NK-92 (cell line): Measurements from ENCODE around the gene TENM4.

Experiments
- DNase-seq: peaks from one replicate; lab custom pipeline; 2025; ENCODE audit not compliant: unreplicated experiment; lab: John Stamatoyannopoulos, UW

Gene TENM4

DNA sequence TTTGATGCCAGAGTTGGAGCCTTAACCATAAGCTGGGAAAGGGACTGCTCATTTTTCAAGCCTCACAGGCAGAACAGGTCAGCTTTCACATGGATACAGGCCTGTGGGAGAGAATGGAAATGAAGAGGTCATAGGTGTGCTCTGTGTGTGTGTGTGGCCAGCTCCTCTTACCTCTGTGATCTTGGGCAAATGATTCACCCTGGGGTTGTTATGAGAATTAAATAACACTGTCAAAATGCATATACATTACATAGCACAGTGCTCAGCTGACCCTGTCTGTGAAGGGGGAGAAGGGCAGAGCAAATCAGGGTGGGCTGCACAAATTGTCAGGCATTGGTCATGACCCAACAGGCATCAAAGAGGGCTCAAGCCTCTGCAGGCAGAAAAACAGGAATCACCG, 372.5 kb downstream of the TENM4 start:
- DNase-seq, result no peak

DNA sequence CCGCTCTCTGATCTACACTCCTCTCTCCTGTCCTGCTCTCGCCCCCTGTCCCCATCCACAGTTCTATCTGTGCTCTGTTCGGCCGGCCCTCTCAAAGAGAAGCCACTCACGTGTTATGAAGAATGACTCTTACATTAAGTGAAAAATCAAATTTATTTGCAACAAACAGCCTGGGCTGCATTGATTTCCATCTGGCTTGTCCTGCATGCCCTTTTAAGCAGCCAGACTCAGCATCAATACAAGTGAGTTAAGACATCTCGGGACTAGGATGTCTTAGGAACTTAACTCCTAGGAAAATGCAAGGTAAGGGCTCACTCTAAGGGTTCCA, 373.5 kb downstream of the TENM4 start:
- DNase-seq, result no peak

DNA sequence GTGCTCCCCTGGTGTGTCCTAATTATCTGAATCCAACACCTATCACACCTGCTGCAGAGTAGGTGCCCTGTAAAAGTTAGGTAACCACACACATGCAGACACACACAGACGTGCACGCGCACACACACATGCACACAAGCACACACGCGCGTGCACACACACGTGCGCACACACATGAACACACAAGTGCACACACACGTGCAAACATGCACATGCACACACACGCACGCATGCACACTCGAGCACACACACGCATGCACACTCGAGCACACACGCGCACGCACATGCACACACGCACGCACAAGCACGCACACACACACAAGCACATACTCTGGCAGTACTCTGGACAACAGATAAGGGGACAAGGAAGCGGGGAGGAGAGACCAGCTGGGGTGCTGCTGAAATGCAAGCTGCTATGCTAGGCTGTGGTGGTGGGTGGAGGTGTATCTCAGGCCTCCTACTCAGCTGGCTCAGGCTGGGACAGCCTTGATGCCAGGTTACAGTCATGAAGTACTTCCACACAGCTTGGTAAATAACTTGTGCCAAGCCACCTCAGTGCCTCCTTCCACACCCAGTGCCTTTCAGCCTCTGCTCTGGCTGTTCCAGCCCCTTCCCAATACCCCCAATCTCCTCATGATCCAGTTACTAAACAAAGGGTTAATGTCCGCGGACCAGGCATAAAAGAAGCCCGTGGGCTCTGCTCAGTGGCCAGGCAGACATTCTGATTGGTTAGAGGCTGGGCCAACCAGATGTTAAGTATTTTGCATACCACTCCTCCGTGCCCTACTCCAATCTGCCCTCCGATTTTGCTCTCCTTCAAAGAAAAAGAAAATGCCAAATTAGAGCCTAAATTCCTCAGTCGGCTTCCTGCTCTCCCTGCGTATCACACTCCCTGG, 374.1 kb downstream of the TENM4 start:
- no peak for DNase-seq

DNA sequence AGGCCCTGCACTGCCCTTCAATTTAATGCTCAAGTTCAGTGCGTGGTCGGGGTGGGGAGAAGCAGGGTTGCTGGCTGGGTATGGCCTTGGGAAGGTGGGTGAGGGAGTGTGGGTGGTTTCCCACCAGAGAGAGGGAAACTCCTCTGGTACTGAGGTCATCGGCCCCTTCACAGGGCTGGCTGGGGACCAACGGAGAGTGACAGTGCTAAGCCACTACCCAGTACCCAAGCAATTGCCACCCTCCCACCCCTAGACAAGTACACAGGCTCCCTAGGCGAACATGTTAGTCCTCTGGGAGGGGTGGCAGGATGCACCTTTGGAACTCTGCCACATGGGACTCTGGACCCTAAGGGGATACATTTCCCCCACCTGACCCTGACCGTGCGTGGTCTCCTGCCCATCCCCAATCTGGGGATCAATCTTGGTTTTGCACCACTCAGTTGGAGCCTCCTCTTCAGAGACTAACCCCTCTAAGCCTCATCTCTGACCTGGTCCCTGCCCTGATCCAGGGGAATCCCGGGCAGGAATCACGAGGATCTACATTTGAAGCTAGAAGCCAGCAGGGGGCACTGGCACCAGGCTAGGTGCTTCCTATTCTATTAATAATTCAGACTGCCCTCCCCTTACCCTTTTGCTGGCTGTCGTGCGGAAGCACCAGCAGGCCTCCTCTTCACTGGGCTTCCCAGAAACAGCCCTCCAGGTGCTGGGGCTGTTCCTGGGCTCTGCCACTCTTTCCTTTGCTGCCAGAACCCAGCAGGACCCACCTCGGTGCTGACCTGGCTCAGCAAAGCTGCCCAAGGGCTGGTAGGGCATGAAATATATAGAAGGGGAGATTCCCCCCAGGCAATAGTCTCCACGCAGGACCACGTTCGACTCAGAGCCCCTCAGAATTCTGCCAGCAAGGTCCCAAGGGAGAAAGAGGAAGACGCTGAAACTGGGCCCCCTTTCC, 377.7 kb downstream of the TENM4 start:
- DNase-seq, result no peak

DNA sequence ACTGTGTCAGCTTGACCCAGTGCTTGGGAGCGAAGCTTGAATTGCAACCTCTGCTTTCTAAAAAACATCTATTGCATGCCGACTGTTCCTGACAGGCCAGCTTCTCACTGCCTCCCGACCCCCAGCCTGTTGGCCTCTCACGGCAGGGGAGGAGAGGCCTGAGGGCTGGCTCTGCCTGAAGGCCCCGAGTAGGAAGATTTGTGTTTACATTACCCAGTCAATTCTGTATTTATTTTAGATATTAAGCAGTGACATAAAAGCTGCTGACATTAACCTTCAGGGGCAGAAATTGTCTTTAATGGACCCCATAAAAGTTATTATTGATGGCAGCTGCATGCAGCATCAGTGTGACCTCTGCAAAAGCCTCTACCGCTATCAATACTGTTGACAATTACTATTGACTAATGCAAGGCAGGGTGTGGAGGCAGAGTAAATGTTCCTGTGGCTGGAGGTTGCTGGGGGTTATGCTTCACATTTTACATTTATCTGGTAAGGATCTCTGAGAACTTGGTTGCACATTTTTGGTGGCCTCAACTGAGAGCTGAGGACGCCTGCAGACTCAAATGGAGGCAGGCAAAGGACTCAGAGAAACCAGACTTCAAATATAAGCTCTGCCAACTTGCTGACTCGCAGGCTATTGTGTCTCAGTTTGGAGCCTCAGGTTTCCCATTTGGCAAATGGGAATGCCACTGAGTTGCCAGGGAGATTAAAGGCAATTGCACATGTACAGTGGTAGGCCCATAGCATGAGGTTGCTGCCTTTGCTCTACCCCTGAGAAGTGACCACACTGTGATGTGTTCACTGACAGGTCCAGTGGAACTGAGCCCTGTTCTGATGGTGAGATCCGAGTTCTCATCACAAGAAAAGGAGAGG, 380.5 kb downstream of the TENM4 start:
- no peak for DNase-seq

DNA sequence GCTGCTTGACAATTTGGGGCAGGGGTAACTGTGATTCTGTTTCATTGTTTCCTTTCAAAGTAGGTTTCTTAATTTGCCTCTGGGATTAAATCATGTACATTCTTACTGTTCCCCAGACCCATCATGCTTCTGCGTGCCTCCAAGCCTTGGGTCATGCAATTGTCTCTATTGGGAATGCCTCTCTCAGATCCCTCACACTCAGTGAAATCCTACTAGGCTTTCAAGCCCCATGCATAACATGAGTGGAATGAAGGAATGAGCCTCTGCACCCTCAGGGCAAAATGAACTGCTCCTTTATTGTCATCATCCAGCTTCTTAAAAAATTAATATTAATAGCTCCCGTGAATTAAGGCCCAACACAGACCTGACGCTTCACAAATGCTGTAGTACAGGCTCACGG, 381.7 kb downstream of the TENM4 start:
- DNase-seq, result no peak

DNA sequence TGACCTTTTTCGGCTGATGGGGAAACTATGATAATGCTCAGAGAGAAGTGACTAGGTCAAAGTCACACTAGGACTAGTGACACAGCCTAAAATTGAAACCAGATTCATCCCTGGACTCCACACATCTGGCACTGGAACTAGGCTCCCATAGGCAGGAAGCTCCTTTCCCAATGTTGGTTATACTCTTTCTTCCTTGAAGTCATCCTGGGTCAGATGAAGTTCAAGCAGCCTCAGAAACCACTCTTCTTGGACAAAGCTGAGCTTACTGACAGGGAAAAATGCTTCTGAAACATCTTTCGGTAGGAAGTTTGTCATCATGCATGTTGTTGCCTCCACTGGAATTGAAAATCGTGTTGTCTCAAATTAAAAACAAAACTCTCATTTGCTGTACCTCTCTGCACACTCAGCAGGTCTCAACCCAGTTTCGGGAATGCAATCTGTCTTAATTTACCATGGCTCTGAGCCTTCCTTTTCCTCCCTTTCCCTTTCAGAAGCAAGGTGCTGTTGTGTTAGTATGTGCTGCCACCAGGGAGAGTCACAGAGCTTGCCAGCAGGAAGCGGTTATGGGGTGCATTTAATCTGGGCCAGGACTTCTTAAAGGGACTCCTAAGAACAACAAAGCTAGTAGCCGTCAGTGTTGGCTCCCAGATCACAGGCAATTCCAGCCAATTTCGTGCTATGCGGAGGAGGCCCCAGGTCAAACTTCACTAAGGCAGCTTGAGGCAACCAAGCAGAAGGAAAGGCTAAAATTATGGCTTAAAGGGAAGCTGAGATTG, 384.8 kb downstream of the TENM4 start:
- DNase-seq, result no peak

DNA sequence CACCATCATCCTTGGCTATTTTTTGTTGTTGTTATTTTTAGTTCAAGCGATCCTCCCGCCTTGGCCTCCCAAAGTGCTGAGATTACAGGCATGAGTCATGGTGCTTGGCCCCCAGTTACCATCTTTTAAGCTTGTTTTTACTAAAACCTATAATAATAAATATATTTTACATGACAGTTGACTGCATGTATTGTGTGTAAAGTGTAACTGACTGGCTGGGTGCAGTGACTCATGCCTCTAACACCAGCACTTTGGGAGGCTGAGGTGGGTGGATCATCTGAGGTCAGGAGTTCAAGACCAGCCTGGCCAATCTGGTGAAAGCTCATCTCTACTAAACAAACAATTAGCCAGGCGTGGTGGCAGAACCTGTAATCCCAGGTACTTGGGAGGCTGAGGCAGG, 386.2 kb downstream of the TENM4 start:
- DNase-seq, result no peak

DNA sequence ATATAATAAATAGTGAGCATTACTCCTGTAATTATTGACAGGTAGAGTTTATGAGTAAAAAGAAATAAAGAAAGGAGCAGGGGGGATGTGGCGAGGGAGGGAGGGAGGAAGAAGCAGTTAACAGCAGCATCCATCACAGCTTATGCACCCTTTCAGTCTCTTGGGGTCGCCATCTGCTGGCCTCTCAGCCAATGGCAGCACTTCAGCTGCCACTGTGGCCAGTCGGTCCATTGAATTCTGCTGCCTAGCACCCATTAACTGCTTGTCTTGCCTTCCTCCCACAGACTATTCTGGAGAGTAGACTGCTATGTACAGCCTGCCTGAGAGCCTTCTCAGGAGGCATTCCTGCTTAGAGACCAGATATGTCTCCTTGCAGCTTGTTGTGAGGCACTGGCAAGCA, 388.3 kb downstream of the TENM4 start:
- DNase-seq, result no peak

DNA sequence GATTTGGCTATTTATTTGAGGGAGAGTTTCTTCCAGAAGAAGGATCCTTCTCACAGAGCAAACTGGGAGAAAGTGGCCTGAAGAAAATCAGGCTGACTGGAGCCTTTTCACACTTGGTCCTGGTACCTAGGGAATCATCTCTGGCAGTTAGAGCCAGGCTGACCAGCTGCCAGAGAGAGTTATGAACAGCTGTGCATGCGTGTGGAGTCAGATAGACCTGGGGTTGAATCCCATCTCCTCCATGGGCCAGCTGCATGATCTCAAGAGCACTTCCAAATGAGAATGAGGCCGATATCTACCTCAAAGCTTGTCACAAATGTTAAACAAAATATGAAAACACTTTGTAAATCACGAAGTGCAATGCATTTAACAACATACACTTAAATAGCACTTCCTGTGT, 390.0 kb downstream of the TENM4 start:
- DNase-seq, result no peak

DNA sequence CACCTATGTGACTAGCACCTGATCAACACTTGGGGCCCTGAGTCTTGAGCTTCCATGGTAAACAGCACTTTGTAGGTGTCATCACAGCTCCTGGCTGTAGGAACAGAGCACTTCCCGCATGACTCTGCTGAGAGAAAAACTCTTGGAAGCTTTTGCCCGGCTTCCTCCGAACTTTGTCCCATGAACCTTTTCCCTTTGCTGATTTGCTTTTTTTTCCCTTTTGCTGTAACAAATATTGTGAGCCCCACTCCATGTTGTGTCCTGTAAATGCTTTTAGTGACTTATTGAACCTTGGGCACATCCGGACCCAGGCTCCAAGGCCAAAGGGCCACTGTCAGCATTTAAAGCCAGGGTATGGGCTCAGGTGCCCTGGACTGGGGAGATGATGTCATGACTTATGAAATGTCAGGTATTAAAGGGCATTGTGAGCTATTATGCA, 391.1 kb downstream of the TENM4 start:
- no peak for DNase-seq

DNA sequence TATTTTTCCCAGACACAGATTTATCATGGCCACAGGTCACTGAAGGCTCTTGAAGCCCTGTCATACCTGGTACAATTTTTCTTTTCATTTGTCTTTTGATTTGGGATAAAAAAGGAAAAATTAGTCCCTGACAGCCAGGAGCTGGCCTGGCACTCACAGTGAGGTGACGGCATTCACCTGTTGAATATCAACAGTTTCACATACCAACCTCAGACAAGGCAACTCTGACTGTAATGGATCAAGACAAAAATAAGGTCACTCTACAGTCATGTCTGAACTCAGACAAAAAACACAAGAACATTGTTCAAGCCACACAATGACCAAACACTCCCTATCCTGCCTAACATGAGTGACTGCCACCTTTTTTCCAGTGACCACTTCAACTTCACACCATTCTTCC, 392.9 kb downstream of the TENM4 start:
- no peak for DNase-seq

DNA sequence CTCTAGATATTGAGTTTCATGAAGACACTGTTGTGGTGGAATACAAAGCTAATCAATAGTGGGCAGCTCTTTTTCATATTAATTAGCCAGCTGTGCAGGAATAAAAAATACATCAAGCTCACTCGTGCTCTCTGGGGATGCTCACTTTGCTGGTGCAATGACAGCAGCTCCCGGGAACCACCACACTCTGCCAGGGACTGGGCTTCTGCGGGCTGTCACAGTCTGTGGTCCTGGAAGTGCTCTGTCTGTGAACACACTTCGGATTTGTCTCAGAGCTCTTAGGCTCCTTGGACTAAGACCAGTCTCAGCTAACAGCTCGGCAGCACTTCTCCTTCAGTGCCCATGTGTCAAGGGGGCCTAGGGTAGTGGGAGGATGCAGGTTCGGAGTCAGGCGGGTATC, 393.5 kb downstream of the TENM4 start:
- no peak for DNase-seq

DNA sequence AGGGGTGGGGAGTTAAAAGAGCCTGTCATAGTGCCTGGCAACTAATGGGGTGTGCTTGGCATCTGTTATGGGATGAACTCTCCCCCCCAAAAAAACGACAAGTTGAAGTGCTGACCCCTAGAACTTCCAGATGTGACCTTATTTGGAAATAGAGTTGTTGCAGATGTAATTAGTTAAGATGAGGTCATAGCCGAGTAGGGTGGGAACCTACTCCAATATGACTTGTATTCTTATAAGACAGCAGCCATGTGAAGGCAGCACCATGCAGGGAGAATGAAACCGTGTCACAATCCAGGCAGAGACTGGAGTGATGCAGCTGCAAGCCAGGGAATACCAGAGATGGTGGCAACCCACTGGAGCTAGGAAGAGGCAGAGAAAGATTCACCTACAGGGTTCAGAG, 394.5 kb downstream of the TENM4 start:
- no peak for DNase-seq

DNA sequence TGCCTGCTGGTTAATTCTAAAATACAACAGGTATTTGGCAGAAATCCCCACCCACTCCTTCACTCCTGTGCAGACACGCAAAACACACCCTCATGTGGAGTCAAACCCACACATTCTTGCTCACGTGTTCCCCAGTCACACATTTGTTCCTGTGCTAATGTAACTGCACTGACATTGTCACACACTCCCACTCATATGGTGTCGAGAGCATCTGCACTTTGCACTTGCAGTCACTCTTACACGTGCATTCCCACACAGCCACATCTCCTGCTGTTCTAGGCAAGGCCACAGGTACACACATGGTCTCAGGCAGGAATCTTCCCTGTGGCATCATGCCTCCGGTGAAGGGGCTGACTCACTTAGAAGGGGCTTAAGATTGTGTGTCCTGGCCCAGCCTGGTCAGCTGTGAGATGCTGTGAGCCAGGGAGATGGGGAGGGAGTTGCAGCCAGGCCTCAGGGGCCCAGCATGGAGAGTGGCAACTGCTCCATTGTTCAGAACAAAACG, 395.0 kb downstream of the TENM4 start:
- DNase-seq, result no peak

DNA sequence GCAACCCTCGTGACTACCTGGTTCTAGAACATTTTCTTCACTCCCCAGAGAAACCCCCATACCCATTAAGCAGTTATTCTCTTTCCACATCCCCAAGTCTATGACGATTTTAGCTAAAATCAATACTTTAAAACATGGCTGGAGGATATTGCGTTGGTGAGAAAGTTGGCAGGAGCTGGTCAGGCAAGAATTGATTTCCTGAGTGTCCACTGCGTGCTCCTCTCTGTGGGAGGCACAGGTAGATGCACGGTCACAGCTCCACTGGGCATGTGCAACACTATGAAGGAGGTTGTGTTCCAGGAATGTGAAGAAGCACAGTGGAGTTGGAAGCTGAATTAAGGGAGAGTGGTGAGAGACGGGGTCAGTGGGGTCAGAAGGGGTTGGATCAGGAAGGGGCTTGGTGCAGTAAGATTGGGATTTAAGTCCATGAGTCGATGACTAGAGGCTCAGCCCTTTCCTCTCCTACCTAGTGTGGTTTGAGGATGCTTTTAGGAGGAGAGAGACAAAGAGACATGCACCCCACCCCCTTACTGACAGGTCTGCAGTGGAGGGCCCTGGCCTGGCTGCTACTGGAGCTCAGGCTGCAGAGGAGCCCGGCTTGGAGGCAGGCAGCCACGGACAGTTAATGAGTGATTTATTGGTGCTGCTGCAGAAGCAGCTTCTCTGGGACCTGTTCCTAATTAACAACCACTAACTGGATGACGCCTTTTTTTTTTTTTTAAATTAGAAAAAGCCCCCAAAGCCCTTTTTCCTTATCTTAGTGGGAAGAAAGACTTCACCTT, 395.6 kb downstream of the TENM4 start:
- no peak for DNase-seq

DNA sequence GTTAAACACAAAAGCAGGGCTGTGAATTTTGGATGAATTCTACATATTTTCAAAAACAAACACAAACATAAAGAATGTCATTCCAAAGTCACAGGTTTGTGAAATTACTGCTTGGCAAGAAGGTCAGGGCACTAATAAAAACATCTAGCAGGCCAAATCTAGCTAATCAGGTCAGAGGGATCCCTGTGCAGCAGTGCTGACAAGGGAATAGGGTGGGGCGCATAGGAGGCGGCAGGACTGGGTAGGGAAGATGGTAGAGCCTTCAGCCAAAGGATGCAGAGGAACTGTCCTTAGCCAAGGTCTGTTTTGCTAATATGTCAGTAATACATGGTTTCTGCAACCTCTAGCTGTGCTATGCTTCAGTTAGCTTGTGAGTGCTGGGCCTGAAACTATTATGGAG, 396.6 kb downstream of the TENM4 start:
- no peak for DNase-seq

DNA sequence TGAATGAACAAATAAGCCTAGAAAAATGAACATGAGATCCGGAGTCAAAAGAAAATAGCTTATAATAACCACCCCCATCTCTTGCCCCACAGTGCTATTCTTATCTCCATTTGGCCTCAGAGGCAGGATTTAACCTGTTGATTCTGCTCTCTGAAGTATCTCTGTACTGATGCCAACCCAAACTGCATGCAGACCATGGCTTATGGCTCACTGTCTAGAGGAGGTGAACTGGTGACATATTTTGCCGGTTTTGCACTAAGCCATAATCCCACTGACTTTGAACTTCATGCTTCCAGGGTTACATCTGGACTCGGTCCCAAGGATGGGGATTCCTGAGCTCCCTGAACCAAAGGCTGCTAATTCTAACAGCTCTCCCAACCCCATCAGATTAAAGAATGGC, 397.1 kb downstream of the TENM4 start:
- DNase-seq, result no peak

DNA sequence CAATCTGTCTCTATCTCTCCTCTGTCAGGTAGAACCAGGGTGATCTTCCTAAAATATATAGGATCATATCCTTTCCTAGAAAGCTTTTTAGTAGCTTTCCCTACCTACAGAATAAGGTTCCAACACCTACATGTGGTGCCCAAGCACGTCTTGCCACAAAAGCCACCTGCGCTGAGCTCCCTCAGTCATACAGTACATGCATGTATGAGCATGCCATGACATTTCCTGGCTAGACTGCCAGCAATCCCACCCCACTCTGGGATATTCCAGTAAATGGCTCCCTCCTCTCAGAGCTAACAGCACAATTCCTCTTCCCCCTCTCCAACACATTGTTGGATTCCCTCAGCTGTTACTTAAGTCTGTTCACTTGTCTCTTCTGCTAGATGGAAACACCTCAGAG, 398.0 kb downstream of the TENM4 start:
- no peak for DNase-seq
